Fibroblast of mammary gland (primary cell): ENCODE data around the gene TMEM123.

Experiments
- DNase-seq: peaks from one replicate; pipeline ENCODE4 v3.0.0-alpha.2; 2010; ENCODE audit warnings: low read depth
- H3K4me3 ChIP-seq: 2 replicates; pipeline ENCODE4 v1.5.1; 2011; ENCODE audit warnings: low read depth, mild to moderate bottlenecking, low read length, moderate library complexity; ENCODE audit not compliant: control insufficient read depth
- CTCF ChIP-seq: conservative IDR thresholded peaks from 2 replicates; pipeline ENCODE4 v1.5.1; 2011; ENCODE audit warnings: low read depth, low read length, inconsistent platforms; ENCODE audit not compliant: control insufficient read depth, insufficient read depth

The TMEM123 gene

DNA sequence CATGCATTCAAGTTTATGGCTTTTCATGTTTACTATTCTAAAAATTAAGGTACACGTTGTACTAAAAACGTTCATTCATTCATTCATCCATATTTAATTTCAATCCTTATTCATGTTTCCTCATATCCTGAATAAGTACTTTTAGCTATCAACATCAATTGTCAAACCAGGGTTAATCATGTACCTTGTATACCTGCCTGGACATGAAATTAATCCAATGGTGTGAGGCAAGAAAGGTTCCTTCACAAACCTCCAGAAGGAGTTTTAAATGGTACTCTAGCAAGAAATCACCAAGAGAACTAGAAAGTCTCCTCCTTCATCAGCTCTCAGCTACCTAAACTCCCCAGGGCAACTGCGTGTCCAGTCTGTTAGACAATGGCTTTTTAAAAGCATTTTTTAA lies 33.4 kb downstream of the TMEM123 start:
- no peak for TF ChIP-seq CTCF
- DNase-seq = no peak
- no peak overlapping the region for H3K4me3 ChIP-seq

DNA sequence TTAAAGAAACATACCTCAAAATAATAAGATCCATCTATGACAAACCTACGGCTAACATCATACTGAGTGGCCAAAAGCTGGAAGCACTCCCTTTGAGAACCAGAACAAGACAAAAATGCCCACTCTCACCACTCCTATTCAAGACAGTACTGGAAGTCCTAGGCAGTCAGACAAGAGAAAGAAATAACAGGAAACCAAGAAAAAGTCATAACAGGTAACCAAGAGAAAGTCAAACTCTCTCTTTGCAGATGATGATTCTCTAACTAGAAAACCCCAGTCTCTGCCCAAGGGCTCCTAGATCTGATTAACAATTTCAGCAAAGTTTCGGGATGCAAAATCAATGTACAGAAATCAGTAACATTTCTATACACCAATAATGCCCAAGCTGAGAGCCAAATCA lies 35.6 kb downstream of the TMEM123 start:
- H3K4me3 ChIP-seq = no peak overlapping the region
- DNase-seq = no peak
- TF ChIP-seq CTCF = no peak

- no peak for DNase-seq
- no peak overlapping the region for H3K4me3 ChIP-seq
- TF ChIP-seq CTCF = no peak
Measured at GRCh38 chr11:102415304-102415916, 37.2 kb downstream of the TMEM123 start.

DNA sequence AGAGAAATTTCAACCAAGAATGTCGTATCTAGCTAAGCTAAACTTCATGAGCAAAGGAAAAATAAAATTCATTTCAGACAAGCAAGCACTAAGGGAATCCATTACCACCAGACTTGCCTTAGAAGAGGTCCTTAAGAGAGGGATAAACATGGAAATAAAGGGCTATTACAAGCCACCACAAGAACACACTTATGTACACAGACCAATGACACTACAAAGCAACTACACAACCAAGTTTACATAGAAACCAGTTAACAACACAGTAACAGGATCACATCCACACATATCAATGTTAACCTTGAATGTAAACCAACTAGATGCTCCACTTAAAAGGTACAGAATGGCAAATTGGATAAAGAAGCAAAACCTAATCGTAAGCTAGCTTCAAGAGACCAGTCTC lies 38.0 kb downstream of the TMEM123 start:
- no peak for TF ChIP-seq CTCF

DNA sequence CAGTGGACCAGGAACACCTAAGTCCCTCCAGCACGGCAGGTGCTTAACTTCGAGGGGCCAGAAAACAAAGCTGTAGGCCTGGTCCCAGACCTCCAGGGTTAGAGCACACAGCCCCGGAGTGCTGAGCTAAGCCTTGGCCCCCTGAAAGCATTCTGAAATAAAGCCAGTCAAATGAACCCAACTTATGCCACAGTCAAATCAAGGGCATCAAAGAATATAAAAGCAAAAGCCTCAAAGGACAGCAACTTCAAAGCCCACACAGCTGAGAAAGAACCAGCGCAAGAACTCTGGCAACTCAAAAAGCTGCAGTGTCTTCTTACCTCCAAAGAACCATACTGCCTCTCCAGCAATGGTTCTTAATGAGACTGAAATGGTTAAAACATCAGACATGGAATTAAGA lies 39.1 kb downstream of the TMEM123 start:
- no peak for DNase-seq
- no peak overlapping the region for H3K4me3 ChIP-seq
- TF ChIP-seq CTCF = no peak

More for the DNA sequence above, 38.0 kb downstream of the TMEM123 start:
- no peak for DNase-seq
- H3K4me3 ChIP-seq = no peak overlapping the region

- no peak overlapping the region for H3K4me3 ChIP-seq
- no peak for DNase-seq
- no peak for TF ChIP-seq CTCF
Measured at GRCh38 chr11:102411142-102411541, 41.4 kb downstream of the TMEM123 start.

DNA sequence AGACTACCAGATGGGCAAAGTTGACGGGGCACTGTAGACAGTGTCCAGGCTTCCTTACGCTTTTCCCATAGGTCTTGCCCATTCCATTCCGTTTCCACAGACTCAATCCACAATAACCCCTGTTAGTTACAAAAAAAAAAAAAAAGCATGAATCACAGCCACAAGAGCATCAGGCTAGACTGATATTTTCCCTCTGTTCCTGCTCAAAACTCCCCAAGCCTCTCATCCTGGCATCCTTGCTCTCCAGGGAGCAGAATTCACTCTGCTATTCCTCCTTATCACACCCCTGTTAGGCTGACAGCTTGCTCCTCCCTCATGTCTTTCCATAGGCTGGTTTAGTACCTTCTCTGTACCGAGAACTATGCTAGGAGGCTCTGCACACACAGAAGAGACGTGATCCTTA lies 42.2 kb downstream of the TMEM123 start:
- H3K4me3 ChIP-seq = no peak overlapping the region
- peak; percentile 53 for DNase-seq
- no peak for TF ChIP-seq CTCF
